Cerebellar nuclear complex (tissue), 1 donor: ENCODE results near the gene RAPGEF5.
"Not testable (repeated sequence)": the region's sequence is repeated elsewhere in the genome, so short reads cannot be mapped to it uniquely, and the experiment has no call there.

Experiments used
- DNase-seq, 2 experiments: peaks; one replicate each; lab custom pipeline; 2025; lab: John Stamatoyannopoulos, UW

Gene RAPGEF5

GRCh38 chr7:22082553-22082885, 274.4 kb downstream of the RAPGEF5 start:
- DNase-seq = no peak

DNA sequence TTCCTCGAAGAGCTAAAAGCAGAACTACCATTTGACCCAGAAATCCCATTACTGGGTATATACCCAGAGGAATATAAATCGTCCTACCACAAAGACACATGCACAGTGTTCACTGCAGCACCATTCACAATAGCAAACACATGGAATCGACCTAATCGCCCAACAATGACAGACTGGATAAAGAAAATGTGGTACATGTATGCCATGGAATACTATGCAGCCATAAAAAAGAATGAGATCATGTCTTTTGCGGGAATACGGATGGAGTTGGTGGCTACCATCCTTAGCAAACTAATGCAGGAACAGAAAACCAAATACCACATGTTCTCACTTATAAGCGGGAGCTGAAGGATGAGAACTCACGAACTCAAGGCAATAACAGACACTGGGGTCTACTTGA, 276.7 kb downstream of the RAPGEF5 start:
- DNase-seq = not testable (repeated sequence)

DNA sequence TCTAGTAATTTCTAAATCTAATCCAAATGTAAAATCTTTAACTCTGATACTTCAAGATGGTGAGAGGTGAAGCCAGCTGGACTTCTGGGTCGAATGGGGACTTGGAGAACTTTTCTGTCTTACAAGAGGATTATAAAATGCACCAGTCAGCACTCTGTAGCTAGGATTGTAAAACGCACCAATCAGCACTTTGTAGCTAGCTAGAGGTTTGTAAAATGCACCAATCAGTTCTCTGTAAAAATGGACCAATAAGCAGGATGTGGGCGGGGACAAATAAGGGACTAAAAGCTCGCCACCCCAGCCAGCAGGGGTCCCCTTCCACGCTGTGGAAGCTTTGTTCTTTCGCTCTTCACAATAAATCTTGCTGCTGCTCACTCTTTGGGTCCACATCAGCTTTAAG, 278.1 kb downstream of the RAPGEF5 start:
- DNase-seq = not testable (repeated sequence)

DNA sequence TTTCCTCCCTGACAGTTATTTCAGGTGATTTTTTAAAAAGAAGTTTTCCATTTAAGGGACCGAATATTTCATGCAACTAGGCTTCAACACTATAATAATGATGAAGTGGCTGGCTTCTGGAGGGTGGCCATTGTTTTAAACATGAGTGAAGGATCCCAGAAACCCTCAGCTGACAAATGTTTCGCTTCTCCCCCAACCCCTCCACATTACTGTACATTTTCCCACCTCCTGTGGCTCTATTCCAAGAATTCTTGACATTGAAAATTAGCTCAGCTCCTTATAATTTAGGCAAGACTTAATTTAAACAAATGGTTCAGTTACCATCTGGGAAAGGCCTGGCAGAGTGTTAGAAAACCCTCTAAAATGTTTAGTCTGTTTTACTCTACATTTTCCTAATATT, 281.4 kb downstream of the RAPGEF5 start:
- no peak for DNase-seq

- DNase-seq = no peak
Observed at GRCh38 chr7:22074897-22075296, 282.1 kb downstream of the RAPGEF5 start.
